ENCODE data around the gene CTNNA3.

GRCh38 chr10:67520924-67521520, 175.0 kb downstream of the CTNNA3 start:
- peak; percentile 75 for TF ChIP-seq CTCF (IDR thresholded peaks at IDR 0.05; ENCODE audit: insufficient read depth, low read length, poor library complexity, severe bottlenecking)
- TF ChIP-seq EZH2phosphoT487 (conservative IDR thresholded peaks at IDR 0.05; ENCODE audit: low read length): no peak
